HG03520 (cell line): Measurements from ENCODE around the gene EZH2.

Experiments
- ATAC-seq: cut with Tn5 transposase; IDR thresholded peaks from one replicate; pipeline ENCODE4 v1.9.1; 2021; ENCODE audit warnings: mild to moderate bottlenecking, moderate library complexity; ENCODE audit not compliant: unreplicated experiment

EZH2 gene

DNA sequence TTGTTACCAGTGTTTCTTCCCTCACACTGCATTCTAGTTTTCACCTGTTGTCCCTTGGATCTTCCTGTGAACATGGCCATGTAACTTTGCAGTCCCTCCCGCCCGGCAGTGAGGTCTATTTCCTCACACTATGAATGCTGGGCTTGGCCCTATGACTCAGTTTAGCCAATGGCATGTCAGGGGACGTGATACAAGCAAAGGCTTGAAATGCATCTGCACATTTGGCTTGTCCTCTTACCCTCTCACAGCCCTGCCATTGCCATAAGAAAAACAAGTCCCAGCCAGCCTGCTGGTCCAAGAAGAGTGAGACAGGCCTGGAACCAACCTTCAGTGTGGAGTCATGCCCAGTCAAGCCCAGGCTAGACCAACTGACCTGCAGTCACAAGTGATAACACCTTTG lies 17.1 kb upstream of the EZH2 start:
- no peak for ATAC-seq

DNA sequence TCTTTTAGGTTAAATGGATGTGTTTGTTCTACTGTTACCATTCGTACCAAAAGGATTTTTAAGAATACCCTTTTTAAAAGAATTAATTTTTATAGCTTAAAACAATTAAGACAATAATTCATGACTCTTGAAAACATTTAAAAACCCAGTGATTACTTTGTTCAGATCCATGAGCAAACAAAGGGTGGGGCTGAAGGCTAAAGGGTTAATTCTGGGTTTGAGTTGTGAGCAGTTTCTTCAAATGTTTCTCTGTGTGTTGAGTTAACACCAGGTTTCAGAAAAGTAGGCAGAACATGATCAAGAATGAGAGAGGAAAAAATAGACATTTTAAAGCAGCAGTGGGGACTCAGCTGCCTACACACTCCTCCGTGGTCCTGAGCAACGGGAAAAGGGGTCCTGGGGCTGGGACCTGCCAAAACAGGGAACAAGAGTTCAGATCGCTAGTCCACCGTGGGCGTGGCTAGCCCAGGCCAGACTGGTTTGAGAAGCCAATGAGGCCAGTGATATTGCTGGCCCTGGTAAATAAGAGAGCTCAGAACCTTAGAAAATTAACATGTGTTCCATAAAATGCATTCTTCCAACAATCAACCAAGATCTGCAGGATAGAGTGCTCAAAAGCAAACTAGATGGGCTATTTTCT lies 14.9 kb upstream of the EZH2 start:
- no peak for ATAC-seq

DNA sequence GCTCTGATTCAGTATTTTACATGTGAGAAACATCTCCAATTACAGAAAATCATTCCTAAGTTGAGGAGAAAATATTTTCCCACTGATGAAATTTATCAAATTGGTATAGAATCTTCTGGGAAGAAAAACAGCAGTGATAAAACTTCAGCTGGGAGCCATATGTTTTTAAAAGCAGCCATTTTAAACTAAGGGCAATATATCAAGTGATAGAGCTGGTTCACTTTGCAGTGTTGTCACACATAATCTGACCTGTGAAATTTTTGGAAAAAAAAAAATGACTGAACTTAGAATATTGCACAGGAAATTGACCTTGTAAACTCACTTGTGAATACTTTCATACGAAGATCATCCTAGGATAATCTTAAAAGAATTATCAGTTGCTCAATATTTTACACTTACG lies 10.5 kb upstream of the EZH2 start:
- ATAC-seq = no peak

DNA sequence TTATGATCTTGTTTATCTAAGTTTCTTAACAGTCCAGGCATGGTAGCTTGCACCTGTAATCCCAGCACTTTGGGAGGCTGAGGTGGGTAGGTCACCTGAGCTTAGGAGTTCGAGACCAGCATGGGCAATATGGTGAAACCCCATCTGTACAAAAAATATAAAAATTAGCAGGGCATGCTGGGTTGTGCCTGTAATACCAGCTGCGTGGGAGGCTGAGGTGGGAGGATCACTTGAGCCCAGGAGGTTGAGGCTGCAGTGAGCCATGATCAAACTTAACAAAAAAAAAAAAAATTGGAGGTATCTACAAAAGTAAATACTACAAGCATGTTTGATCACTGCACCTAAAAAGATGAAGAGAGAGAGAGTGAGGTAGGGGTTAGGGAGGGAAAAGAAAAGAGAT lies 9.0 kb upstream of the EZH2 start:
- ATAC-seq = no peak

DNA sequence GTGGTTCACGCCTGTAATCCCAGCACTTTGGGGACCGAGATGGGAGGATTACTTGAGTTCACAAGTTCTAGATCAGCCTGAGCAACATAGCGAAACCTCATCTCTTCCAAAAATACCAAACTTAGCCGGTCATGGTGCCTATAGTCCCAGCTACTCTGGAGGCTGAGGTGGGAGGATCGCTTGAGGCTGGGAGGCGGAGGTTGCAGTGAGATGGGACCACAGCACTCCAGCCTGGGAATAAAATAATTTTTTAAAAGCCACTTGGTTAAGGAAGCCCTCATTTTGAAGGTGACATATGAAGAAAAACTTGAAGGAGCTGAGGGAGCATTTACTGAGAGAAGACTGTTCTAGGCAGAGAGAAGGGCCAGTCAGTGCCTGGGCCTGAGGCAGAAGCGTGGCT lies 4.2 kb upstream of the EZH2 start:
- no peak for ATAC-seq

DNA sequence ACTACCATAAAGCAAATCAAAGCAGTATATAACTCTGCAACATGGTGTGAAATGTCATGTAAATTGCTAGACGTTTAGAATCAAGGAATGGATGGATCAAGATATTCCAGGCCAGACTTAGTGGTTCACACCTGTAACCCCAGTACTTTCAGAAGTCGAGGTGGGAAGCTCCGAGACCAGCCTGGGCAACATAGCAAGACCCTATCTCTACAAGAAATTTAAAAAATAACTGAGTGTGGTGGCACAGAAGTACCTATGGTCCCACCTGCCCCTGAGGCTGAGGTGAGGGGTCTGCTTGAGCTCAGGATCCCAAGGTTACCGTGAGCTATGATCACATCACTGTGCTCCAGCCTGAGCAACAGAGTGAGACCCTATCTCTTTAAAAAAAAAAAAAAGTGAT lies 2.8 kb upstream of the EZH2 start:
- no peak for ATAC-seq

DNA sequence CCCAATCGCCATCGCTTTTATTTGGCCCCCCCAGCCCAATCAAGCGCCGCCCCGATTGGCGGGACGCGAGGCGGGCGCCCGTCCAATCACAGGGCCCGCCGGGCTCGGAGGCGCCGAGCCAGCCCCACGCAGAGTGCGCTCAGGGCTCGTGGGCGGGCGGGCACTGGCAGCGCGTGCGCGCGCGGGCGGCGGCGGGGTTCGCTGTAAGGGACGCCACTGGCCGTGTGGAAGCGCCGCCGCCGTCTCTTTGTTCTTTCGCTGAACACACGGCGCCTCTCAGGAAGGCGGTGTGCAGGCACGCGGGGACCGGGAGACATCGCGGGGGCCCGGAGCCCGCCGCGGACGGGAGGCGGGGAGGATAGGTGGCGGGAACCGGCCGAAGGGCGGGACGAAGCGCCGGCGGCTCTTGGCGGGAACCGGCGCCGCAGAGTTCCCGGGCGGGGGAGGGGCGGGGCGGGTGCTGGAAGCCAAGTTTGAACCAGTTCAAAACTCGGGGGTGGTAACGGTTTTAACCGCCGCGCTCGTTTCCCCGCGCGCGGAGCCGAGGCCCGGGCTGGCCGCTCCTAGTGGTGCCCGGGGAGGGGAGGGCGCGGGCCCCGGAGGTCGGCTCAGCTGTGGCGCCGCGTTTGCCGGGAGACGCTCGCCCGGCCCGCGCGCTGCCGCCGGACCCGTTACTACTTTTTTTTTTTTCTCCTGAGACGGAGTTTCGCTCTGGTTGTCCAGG lies 370 bp upstream of the EZH2 start:
- ATAC-seq = peak; percentile 83

DNA sequence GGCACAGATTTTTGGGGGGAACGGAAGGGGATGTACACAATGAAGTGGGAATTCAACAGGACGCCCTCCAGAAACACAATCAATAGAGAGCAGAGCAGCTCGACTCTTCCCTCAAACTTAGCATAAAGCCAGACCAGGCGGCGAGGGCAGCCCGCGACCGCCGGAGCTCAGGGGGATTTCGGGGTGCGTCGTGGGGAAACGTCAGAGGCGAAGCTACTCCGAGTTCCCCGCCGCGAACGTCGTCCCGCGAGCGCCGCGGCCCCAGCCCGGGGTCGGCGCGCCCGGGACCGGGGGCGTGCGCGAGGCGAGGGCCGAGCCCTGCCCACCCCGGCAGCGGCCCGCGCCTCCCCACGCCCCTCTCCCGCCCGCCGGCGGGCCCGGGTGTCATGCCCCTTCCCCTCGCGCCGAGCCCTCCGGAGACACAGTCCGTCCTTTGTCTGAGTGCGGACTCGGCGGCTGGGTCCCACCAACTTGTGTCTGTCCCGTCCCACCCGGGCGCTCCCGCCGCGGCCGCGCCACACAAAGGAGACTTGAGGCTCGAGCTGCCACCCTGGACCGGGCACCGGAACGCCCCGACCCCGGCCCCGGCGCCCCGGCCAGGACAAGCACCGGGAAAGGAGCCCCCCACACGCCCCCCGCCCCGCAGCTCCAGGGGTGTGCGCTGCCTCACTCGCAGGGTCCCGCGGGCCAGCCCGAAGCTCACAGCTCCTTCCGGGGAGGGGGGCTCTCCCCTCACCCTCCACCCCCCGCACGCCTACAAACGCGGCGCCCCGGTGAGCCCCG lies 634 bp downstream of the EZH2 start:
- peak; percentile 24 for ATAC-seq

DNA sequence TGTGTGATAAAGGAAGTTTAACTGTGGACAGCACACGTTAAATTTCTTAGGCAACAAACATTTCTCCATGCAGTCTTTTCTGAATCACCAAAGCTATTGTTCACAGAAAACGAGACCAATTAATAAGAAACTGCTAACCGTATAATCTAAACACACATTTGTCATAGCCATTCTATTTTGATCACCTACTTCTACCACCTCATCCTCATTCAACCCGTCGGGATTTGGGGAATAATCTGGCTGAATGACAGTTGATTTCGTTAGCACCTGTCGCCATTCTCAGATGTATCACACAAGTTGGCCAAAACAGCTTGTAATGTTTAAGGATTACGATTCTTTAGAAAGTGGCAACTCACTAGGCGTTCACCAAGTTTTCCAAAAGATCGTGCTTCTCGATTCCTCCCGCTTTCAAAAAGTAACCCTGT lies 1.2 kb downstream of the EZH2 start:
- ATAC-seq = no peak

DNA sequence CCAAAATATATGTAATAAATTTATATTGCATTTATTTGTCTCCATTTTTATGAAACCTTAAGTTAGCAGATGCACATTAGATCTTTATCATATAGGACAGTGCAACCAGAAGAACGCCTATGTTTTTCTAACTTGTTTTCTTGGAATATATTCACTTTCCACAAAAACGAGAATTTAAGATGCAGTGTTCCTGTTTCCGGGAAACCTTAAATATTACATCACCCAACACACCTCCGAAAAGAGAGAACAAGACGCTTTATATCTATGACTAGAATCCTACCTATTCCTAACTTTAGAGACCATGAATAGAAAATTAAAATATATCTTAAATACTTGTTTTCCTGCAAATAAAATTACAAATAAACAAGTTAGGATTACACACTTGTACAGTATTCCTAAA lies 1.9 kb downstream of the EZH2 start:
- ATAC-seq = no peak

DNA sequence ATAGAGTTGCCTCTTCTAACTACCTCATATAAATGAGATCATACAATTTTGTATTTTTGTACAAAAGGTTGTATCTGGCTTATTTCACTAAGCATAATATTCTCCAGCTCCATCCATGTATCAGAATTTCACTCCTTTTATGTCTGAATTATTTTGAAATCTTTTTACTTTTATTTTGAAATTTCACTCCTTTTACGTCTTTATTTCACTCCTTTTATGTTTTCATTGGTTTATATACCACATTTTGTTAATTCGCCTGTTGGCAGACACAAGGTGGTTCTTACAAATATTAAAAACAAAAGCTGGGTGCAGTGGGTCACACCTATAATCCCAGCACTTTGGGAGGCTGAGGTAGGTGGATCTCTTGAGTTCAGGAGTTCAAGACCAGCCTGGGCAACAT lies 5.8 kb downstream of the EZH2 start:
- ATAC-seq = no peak

DNA sequence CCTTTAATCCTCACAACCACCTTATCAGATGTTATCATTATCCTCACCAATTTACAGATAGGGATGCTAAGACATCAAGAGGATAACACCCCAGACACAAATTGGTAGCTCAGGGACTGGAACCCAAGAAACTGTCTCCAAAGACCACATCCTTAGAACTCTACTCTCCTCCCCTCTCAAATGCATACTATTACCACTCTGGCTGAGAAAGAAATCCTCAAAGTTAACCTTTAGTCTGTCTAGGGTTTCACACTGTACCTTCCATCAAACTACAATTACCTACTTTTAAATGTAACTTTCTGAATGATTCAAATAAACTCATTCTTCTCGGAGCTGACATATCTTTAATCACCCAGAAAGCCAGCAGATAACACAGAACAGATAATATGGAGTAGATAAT lies 6.6 kb downstream of the EZH2 start:
- no peak for ATAC-seq

DNA sequence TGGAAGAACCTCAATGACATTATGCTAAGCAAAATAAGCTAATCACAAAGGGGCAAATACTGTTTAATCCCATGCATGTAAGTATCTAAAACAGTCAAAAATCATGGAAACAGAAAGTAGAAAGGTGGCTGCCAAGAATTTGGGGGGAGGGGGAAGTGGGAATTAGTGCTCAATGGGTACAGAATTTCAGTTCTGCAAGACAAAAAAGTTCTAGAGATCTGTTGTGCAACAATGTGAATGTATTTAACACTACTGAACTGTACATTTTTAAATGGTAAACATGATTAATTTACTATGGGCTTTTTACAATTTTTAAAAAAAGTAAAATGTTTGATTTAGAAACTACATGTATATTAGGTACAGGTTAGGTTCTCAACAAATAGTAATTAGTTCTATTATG lies 11.9 kb downstream of the EZH2 start:
- ATAC-seq = no peak

DNA sequence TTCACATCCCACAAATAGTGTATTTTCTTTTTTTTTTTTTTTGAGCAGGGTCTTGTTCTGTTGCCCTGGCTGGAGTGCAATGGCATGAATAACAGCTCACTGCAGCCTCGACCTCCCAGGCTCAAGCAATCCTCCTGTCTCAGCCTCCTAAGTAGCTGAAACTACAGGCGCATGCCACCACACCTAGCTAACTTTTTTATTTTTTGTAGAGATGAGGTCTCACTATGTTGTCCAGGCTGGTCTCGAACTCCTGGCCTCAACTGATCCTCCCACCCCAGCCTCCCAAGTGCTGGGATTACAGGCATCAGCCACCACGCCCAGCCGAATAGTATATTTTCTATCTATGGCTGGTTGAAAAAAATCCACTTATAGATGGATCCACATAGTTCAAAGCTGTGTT lies 12.5 kb downstream of the EZH2 start:
- ATAC-seq = no peak

DNA sequence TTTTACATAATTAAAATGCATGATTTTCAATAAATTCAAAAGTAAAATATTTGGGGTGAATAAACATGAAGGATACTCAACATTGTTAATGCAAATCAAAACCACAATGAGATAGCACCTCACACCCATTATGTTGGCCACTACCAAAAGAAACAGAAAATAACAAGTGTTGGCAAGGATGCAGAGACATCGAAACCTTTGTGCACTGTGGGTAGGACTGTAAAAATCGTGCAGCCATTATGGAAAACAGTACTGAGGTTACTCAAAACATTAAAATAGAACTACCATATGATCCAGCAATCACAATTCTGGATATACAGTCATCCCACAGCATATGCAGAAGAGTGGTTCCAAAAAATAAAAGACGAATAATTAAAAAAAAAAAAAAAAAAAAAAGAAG lies 13.1 kb downstream of the EZH2 start:
- ATAC-seq = no peak

DNA sequence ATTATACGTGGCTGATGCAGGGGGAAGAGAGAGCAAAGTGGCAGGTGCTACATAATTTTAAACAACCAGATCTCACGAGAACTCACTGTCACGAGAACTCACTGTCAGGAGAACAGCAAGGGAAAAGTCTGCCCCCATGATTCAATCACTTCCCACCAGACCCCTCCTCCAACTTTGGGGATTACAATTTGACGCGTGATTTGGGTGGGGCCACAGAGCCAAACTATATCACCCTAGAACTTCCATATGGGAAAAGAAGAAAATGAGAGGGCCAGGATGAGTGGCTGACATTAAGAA lies 15.8 kb downstream of the EZH2 start:
- no peak for ATAC-seq

DNA sequence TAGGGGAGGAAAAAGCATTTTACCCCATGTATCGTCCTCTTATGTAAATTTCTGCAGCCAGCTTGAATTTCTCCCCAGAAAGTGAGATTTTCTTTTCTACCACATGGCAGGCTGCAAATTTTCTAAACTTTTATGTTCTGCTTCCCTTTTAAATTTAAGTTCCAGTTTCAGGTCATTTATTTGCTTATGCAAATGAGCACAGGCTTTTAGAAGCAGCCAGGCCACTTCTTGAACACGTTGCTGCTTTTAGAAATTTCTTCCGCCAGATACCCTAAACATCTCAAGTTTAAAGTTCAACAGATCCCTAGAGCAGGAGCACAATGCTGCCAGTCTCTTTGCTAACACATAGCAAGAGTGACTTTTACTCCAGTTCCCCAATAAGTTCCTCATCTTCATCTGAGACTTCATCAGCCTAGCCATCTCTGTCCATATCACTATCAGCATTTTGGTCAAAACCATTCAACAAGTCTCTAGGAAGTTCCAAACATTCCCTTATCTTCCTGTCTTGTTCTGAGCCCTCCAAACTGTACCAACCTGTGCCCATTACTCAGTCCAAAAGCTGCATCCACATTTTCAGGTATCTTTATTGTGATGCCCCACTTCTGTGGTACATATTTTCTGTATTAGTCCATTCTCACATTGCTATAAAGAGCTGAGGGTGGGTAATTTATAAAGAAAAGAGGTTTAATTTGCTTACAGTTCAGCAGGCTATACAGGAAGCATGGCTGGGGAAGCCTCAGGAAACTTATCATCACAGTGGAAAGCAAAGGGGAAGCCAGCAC lies 16.3 kb downstream of the EZH2 start:
- ATAC-seq = no peak

DNA sequence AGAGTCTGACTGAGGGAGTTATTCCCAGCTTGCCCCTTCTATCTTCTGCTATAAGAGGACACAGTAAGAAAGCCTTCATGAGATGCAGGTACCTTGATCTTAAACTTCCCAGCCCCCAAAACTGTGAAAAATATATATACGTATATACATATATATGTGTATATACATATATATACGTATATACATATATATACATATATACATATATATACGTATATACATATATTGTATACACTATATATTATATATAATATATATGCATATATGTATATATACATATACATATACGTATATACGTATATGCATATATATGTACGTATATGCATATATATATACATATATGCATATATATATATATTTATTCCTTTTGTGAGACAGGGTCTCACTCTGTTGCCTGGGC lies 17.7 kb downstream of the EZH2 start:
- no peak for ATAC-seq

DNA sequence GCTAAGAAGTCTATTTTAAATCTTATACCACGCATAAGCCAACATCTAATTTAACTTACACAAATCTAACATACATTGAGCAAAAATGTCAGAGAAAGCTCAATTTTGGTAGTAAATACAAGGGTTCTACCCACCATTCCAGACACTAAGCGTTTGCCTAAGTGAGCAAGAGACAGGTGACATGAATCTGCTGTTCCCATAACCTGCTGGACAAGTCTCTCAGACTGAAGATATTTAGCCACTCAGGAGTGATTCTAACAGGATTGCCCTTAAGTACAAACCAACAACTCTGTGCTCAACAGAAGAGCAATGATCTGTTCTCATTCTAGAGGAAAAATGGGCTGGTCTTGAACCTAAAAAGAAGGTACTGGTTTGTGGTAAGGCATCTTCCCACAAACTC lies 18.8 kb downstream of the EZH2 start:
- no peak for ATAC-seq

DNA sequence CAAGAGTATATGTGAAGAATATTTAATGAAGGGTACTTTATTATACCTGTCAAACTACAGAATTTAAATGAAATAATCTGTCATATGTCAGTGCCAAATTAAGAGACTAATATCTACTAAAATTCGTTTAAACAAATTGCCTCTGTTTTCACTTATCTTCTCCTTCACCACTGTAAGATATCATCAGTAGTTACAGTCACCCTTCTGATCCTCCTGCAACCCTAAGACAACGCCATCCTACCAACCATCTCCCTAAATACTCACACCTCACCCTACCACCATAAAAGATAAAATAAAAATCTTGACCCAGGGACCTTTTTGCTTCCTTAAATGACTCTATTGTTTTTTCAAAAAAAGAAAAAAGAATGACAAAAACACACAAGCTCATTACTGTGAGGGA lies 20.8 kb downstream of the EZH2 start:
- no peak for ATAC-seq

DNA sequence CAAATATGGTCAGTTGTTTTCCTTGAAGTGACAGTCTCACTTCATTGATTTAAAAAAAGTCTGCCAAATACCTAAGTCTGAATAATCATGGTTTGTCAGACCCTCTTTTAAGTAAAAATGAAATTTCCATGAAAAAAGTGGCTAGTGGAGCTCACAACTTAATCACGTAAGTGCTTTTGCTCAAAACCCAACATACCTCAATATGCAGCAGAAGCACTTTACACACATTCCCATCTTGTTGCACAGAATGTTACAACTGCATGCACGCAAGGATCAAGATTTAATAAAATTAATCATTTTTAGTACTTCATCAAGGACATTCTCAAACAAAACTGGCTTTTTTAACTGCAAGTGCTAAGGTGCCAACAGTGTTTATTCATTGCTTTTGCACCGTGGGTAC lies 21.6 kb downstream of the EZH2 start:
- ATAC-seq = no peak

DNA sequence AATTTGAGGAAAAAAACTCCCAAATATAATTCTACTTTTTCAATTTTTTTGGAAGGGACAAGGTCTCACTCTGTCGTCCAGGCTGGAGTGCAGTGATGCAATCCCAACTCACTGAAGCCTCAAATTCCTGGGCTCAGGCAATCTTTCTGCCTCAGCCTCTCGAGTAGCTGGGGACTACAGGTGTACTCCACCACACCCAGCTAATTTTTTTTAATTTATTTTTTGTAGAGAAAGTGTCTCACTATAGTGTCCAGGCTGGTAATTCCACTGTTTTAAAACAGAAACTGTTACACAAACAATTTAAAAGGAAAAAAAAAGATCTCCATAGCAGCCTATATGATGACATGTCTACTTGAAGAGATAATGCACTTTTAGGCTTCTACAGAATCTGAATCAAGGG lies 25.6 kb downstream of the EZH2 start:
- no peak for ATAC-seq
